Mesothelial cell of epicardium (in vitro differentiated cells): ENCODE data around the gene GRIA1. TPM values are rescaled to one million over a fixed set of nuclear protein-coding genes. Genes with fewer than 3 reads are reported as not detected.

Experiments
- DNase-seq, 2 experiments: peaks; one replicate each; pipeline ENCODE4 v3.0.0; 2021; ENCODE audit warnings: low spot score in 2 of 2; ENCODE audit not compliant: unreplicated experiment in 2 of 2
- H3K27ac Mint-ChIP-seq: 2 replicates; pipeline ENCODE4 v1.8.0; 2021; ENCODE audit warnings: mixed read lengths
- H3K27me3 Mint-ChIP-seq: 2 replicates; pipeline ENCODE4 v1.8.0; 2021; ENCODE audit warnings: low read depth, mixed read lengths
- H3K36me3 Mint-ChIP-seq: 2 replicates; pipeline ENCODE4 v1.8.0; 2021; ENCODE audit warnings: mixed read lengths
- H3K4me1 Mint-ChIP-seq: 2 replicates; pipeline ENCODE4 v1.8.0; 2021; ENCODE audit warnings: mixed read lengths
- H3K4me3 Mint-ChIP-seq: 2 replicates; pipeline ENCODE4 v1.8.0; 2021; ENCODE audit warnings: mild to moderate bottlenecking, moderate library complexity, mixed read lengths
- H3K9me3 Mint-ChIP-seq: 2 replicates; pipeline ENCODE4 v1.8.0; 2021; ENCODE audit warnings: mixed read lengths
- CTCF ChIP-seq: fragments of 200-600 bp; sonication (generic); IDR thresholded peaks from one replicate; pipeline ENCODE4 v1.5.0; 2021; ENCODE audit warnings: antibody characterized with exemption; ENCODE audit not compliant: unreplicated experiment
- total RNA-seq: library from RNA; stranded (reverse); gene quantifications from 3 replicates; pipeline ENCODE4 v1.2.1, GENCODE V29; 2021

GRIA1 gene
- total RNA-seq, 1 donor from 2014 or later: 1.3 TPM

DNA sequence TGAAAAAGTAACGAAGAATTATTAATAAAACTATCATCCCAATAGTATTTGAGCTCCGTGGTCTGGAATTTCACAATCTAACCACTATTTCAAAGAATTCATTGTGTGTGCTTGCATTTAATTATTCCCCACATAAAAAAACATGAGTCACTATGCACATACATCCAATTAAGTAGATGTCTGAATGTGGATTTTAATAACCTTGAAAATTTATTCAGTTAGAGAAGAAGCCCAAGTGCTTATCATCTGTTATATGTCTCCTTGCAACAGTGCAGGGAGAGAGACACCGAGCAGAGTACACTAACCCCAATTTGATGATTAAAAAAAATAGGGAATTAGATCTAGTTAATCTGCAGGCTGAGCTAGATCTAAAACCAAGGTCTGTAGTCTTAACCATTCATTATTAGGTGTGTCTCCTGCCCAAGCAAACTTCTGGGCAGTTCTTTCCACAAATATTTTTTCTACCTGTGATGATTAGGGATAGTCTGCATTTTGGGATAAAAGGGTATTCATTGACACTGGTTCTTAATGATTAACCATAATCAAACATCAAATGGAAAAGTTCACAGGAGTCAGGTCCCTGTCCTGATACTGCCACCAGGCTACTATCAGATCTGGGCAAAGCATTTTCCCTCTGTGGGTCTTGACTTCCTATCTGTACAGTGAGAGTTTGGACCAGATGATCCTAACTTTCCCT, 164.2 kb downstream of the GRIA1 start:
- Mint-ChIP-seq H3K4me3 (no peak overlapping the region), H3K9me3 (peaks cover 4% of the 10 kb centered on the region), H3K27me3 (no peaks in the 10 kb centered on the region), H3K36me3 (no peaks in the 10 kb centered on the region), H3K27ac (no peak overlapping the region), H3K4me1 (peaks cover 14% of the 10 kb centered on the region)
- DNase-seq: no peak
- TF ChIP-seq CTCF: no peak

DNA sequence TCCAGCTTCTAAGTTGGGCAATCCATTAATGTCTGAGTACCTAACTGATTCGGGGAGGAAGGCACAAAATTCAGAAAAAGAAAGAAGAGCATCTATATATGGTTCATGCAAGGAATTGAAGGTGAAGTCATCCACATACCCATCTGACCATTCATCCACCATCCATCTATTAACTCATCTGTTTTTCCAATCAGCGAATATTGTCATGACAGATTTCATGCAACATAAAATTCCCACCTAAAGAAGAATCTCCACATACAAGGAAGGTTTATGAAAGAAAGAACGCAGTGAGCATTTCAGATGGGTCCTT, 164.7 kb downstream of the GRIA1 start:
- Mint-ChIP-seq H3K4me1 (peaks cover 14% of the 10 kb centered on the region), H3K9me3 (peaks cover 4% of the 10 kb centered on the region), H3K4me3 (no peak overlapping the region), H3K27ac (no peak overlapping the region), H3K27me3 (no peaks in the 10 kb centered on the region), H3K36me3 (no peaks in the 10 kb centered on the region)
- no peak for DNase-seq
- TF ChIP-seq CTCF: no peak

DNA sequence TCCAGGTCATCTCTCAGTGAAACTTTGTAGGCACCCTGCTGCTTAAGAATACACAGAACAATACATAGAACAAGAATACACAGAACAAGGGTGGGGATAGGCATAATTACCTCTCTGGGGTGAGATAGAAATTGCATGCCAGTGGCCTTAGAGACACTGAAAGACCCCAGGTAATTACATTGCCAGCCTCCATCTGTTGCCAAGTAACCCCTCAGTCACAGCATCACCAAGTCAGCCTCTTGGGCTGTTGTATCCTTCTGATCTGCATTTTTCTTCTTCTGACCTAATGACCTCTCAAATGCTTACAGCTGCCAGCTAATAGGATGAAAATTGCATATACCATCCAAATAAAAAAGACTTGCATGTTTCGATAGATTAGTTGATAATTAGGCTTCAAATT, 167.7 kb downstream of the GRIA1 start:
- Mint-ChIP-seq H3K27me3 (no peaks in the 10 kb centered on the region), H3K4me1 (peaks cover 14% of the 10 kb centered on the region), H3K27ac (no peak overlapping the region), H3K36me3 (no peaks in the 10 kb centered on the region), H3K4me3 (no peak overlapping the region), H3K9me3 (peaks cover 4% of the 10 kb centered on the region)
- TF ChIP-seq CTCF: no peak
- no peak for DNase-seq

DNA sequence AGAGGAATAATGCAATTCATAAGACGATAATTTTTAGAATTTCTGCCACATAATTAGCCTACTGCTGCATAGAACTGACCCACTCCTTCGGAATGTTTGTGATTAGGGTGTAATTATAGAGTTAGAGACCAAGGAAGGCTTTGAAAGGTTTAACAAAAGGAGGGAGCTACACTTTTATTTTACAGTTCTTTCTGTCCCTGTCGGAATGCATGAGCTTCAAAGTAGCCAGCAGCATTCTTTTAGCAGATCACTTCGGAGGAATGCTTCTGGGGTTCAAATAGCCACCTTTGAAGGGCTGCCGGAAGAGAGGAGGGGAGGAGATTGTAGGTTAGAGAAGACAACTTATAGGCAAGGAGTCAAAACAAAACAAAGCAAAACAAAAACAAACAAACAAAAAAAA, 168.1 kb downstream of the GRIA1 start:
- H3K9me3 Mint-ChIP-seq: peaks cover 4% of the 10 kb centered on the region
- H3K27me3 Mint-ChIP-seq: no peaks in the 10 kb centered on the region
- no peak for TF ChIP-seq CTCF
- no peak overlapping the region for H3K4me3 Mint-ChIP-seq
- DNase-seq: no peak
- H3K27ac Mint-ChIP-seq: peak overlapping the region; percentile 77
- peaks cover 14% of the 10 kb centered on the region for H3K4me1 Mint-ChIP-seq
- H3K36me3 Mint-ChIP-seq: no peaks in the 10 kb centered on the region

DNA sequence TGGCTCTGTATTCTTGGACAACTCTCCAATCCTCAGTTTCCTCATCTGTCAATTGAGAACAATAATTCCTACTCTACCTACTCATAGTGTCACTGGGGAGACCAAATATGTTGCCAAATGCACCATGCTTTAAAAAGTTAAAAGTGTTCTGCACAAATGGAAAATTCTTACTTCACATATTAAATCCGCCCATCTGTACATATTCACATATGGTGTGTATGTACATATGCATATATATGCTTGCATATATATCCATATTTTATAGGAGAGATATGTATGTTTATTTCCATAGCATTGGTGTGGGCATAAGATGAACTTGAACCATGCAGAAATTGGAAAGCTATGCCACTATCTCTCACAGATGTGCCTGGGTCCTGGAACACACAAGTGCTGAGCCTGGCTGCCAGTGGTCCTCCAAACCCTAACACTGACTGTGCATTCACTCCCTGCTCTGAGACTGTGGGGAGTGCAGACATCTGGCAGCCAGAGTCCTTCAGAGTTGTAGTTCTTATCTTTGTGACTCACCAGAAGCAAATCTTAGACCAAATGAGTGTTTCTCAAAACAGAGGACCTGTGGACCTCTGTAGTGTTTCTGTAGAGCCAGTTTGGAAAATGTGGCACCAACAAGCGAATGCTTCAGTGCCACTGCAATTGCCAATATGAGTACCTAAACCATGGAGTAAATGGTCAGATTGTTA, 168.7 kb downstream of the GRIA1 start:
- Mint-ChIP-seq H3K27me3 (no peaks in the 10 kb centered on the region), H3K36me3 (no peaks in the 10 kb centered on the region), H3K9me3 (peaks cover 4% of the 10 kb centered on the region), H3K4me3 (no peak overlapping the region), H3K4me1 (peaks cover 14% of the 10 kb centered on the region), H3K27ac (peak overlapping the region; percentile 38)
- no peak for TF ChIP-seq CTCF
- no peak for DNase-seq
